GM19395 (cell line): ENCODE results near the gene ADAM8.
"Not testable (repeated sequence)": the region's sequence is repeated elsewhere in the genome, so short reads cannot be mapped to it uniquely, and the experiment has no call there.

ENCODE experiments used
- ATAC-seq: cut with Tn5 transposase; IDR thresholded peaks from one replicate; pipeline ENCODE4 v1.9.1; 2021; ENCODE audit warnings: mild to moderate bottlenecking, moderate library complexity; ENCODE audit not compliant: unreplicated experiment

Gene ADAM8

DNA sequence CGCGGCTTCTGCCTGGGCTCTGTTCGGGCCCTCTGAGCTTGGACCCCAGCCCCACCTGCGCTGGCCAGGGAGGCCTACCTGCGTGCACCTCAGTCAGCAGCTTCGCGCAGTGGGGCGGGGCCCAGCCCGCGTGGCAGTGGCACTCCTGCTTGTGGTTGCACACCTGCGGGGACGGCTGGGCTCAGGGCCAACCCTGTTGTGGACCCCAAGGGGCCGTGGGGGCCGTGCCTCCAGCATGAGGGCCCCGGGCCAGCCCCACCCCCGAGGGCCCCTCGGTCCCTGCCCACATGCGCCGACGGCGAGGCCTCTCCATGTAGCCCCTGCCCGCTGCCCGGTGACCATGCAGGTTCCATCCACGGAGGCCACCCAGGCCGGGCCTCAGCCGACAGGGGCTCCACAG, 7.3 kb downstream of the ADAM8 start:
- no peak for ATAC-seq

DNA sequence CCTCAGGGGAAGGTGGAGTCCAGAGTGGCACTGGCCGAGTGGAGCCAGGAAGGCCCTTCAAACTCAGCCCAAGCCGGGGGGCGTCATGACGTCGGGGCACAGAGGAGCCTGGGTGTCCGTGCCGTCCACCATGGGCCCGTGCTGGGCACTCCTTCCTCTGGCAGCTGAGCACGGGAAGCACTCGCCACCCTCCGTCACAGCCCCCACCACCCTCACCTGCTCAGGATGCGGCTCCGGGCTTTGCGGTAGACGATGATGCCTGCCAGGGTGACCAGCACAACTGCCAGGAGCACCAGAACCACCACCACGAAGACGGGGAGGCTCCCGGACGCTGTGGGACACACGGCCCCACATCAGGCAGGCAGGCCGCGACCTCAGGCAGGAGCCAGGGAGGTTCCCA, 8.1 kb downstream of the ADAM8 start:
- ATAC-seq, result no peak

DNA sequence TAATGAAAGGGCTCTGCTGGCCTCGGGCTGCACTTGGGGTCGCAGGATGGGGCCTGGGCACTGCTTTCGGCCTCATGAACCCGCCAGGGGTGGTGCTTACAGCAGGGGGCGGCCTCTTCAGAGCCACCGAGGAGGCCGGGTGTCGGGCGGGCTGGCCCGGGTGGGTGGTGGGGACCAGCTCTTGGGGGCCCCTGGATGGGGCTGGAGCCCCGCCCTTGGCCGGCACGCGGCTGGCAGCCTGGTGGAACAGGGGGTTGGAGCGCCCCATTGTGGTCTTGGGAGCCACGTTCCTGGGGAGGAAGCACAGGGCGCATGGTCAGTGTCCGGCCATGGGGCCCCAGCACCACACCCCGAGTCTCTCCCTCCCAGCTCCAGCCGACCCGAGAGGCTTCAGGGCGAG, 8.8 kb downstream of the ADAM8 start:
- ATAC-seq, result no peak

DNA sequence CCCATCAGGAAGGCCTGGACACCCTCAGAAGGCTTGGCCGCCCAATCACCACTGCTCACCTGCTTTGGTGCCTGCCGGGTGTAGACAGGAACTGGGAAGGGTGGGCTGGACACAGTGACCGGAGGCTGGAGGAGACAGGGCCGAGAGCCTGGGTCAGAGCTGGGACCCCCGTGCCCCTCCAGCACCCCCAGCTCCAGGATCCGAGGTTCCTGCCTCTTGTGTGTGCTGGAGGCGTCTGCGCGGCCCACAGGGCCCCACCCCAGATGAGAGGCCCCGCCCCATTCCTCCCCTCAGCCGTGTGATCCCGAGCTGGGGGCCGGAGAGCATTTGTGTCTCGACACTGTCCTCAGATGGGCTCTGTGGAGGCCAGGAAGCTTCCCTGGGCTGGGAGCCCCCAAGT, 9.4 kb downstream of the ADAM8 start:
- no peak for ATAC-seq

DNA sequence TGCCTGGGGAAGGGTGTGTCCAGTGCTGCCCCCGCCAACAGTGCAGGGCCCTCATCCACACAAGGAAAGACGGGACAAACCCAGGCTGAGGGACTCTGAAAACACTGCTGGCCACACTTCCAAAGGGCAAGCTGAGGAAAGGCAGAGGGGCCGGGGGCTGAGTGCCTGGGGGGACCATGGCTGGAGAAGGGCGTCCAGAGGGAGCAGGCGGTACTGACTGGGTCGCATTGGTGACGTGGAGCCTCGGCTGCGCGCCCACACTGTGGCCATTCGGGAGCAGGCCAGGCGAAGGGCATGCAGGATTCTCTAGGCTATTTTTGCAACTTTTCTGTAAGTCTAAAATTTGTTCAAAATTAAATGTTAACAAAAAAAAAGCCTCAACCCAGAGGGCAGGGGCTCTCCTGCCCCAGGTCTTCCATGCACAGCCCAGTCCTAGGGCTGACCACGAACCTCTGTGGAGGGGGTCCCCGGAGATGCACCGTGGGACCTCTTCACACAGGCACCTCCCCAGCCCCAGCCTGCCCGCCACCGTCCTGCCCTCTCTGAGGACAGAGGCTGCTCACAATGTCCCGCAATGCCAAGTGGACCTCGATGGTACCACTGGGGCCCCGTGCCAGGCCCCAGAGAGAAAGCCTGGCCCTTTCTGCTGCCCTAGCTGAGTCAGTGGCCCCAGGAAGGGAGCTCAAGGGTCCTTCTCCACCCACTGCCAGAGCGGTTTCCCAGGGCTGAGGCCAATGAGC, 10.4 kb downstream of the ADAM8 start:
- no peak for ATAC-seq

DNA sequence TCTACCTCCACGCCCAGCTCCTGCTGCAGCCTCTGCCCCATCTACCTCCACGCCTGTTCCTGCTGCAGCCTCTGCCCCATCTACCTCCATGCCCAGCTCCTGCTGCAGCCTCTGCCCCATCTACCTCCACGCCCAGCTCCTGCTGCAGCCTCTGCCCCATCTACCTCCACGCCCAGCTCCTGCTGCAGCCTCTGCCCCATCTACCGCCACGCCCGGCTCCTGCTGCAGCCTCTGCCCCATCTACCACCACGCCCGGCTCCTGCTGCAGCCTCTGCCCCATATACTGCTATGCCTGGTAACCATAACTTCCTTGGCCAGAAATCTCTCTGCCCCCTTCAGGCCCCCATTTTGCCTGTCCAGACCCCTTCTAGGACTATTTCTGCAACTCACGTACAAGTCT, 11.6 kb downstream of the ADAM8 start:
- not testable (repeated sequence) for ATAC-seq

DNA sequence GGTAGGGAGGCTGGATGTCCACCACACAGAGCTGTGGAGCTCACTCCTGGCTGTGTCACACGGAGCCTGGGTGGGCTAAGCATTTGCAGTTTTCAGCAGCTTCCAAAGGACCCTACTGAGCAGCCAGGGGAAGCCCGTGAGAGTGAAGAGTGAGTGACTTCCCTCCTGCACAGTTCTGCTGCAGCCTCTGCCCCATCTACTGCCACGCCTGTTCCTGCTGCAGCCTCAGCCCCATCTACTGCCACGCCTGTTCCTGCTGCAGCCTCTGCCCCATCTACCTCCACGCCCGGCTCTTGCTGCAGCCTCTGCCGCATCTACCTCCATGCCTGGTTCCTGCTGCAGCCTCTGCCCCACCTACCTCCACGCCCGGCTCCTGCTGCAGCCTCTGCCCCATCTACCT, 12.2 kb downstream of the ADAM8 start:
- ATAC-seq, result no peak

DNA sequence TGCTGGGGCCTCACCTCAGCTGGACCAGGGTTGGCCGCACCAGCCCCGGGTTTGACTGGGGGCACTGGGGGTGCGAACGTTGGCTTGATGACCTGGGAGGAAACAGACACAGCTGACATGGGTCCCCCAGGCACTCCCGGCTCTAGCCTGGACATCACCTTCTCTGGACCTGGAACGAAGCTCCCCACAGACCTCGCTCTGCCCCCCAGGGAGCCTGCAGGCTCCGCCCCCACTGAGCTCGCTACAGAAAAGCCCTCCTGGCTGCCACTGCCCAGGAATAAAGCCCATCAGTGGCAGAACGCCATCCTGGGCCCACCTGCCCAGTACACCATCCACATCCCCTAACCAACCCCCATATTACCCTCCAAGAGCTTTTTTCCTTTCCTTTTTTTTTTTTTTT, 13.0 kb downstream of the ADAM8 start:
- no peak for ATAC-seq

DNA sequence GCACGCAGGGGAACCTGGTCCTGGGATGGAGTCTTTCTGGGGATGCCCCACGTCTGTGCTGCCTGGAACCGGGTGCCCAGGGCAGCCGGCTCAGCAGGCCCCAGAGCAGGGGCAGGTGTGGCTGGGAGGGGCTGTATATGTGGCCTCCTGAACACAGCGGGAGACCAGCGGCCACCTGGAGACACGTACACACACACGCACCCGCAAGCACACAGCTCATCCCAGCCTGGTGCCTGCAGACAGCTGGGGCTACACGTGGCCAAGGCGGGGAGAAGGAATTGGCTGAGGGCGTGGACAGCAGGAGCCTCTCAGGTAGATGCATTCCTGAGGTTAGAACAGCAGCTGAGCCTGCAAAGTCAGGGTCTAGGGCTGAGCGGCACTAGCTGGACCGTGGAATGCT, 14.0 kb downstream of the ADAM8 start:
- ATAC-seq, result no peak

DNA sequence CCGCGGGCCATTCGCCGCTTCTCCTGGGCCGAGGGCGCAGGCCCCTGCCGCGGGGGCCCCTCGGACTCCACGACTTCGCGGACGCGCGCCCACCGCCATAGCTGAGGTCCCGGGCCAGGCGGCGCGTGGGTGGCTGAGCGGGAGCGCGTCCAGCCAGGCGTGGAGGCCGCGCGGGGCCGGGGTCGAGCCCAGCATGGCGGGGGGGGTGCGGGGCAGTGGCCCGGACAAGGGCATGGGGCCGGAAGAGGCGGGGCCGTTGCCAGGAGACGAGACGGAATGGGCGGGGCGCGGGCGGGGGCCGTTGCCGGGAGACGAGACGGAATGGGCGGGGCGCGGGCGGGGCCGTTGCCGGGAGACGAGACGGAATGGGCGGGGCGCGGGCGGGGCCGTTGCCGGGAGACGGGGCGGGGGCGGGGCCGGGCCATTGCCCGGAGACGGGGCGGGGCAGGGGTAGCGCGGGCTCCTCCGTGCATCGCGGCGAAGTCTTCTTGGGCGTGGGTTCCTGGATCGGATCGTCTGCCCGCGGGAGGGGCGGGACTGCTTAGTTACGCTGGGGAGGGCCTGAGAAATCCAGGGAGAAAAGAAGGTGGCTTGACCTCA, 14.8 kb downstream of the ADAM8 start:
- ATAC-seq, result peak; percentile 62

DNA sequence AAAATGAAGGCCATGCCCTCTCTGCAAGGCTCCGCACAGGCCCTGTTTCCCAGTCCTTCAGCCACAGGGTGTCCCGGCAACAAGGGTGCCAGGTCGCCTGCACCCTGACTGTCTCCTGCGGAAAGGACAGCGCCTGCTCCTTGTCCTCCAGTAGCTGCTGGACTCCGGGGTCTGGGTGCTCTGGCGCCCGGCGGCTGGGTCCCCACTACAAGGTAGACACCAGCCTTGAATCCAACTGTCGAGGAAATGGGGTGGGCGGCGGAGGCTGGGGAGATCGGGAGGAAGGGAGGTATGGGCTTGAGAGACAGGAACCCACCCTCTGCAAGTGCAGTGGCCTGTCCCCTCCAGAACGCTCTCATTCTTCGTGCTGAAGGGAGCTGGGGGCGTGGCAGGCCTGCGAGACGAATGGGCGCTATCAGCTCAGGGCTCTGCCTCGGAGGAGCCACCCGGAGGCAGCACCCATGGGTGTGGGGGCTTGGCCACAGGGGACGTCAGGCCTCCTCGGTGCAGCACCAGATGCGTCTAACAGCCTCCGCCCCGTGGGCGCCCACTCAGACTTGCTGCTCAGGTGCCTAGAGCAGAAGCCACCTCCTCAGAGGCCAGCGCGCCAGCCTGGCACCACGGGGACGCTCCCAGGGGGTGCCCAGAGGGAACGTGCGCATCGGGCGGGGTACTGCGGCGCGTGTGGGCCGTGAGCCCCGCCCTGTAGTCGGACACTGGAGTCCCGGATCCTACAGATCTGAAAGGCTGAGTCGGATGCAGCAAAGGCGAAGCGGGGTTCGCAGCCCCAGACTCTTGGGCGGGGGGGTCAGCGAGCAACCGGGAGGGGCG, 15.6 kb downstream of the ADAM8 start:
- ATAC-seq, result peak; percentile 47

DNA sequence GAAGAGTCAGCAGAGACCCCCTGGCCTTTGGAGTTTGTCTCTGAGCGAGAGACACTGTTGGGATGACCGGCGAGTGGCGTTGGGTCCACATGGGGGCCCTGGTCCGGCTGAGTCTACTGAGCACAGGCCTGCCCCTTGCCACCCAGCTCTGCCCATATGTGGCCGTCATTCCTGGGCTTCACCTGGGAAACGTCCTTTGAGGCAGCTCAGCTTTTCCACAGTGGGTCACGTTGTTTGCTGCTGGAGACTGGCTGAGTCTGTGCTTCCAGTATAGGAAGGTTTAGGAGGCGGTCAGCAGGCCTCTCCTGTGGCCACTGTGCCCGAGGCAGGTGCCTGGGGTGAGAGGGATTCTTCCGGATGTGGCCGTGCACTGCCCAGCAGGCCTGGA, 17.1 kb downstream of the ADAM8 start:
- no peak for ATAC-seq

DNA sequence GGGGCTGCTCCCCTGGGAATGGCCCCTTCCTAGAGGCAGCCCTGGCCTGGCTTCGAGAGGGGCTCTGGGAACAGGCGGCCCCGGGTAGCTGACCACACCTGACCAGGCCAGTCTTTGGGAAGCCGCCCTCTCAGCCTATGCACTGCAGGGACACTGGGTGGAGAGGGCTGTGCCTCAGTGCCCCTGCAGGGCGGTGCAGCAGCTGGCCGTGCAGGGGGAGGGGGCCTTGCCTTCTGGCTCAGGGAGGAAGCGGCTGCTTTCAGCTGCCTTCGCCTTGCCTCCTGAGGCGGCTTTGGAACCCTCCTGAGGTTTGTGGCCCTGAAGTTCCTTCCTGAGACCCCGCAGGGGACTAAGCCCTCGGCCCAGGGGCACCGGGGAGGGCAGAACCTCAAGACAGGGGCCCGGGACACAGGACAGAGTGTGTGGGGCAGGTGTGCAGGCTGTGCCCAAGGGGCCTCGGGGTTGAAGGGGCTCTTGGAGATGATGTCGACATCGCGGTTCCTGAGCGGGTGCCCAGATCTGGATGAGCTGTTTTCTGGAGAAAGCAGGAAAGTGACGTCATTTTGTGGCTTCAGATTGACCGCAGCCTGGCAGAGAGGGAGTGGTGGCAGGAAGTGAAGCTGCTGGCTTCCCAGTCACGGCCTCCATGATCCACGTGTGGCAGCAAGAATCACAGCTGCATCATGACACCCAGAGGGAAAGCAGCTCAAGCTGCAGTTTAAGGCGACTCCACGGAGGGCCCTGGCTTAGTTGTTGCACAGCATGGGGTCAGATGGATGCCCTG, 17.7 kb downstream of the ADAM8 start:
- no peak for ATAC-seq

DNA sequence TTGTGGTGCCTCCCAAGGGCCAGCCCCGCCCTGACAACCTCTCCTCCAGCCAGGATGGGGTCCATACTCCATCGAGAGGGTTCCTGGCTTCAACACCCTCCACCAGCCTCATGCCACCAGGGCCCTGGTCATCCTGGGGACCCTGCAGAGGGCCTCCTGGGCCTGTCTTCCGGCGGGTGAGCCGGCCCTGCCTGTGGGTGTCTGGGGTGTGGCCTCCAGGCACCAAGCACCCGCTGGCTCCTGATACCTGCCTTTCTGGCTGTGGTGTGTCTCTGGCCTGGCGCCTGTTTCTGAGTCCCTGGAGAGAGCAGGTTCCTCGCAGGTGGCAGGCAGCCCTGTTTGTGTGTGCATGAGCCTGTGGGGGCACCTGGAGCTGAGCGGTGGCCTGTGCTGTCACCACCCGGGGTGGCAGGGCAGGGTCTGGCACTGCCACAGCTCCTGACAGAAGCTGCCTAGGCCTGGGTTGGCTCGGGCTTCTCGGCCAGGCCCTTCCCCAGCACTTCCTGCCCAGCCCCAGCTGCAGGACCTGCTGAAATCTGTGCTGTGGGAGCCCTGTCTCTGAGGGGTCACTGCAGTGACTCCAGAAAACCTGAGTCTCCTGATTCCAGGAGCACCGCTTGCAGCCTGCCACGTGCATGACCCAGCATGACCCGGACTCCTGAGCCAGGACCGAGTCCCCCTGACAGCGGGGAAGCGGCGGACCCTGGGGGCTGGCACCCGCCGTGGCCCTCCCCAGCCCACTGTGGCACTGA, 18.4 kb downstream of the ADAM8 start:
- ATAC-seq, result no peak

DNA sequence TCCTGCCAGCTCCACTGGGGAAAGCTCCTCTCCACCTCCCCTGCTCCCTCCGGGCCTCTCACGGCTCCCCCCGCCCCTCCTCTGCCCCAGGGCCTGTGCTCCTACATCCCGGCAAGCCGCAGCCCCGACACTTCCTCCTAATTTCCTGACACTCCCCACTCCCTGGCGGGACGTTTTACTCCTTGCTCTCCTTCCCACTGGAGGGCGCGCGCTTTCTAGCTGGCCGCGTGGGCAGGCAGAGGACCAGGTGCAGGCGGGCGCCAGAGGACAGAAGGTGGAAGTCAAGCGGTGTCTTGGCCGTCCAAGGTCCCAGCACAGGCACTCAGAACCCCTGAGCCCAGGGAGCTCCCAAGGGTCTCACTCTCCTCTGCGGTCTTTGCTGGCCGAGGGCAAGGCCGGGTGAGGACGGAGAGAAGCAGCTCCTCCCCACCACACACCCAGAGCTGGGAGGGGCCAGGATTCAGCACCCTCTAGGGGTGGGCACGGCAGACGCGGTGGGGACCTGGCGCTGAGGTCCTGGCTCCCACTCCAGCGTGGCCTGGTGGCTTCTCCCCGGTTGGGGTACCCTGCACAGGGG, 19.1 kb downstream of the ADAM8 start:
- no peak for ATAC-seq

DNA sequence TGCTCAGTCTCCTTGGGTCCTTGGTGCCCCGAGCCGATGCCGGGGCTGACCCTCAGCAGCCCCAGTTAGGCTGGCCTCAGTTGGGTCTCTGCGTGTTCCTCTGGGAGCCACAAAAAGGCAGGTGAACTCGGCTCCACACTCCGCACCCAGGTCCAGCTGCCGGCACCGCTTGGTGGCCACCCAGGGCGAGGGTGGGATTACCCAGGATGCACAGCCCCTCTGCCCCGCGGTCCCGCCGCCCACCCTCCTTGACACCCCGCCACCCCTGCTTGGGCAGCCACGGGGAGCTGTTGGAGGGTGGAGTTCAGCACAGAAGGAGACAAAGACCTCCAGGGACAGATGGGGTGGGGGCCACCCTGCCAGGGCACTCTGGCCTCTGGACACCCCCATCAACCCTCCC, 21.3 kb downstream of the ADAM8 start:
- ATAC-seq, result no peak

DNA sequence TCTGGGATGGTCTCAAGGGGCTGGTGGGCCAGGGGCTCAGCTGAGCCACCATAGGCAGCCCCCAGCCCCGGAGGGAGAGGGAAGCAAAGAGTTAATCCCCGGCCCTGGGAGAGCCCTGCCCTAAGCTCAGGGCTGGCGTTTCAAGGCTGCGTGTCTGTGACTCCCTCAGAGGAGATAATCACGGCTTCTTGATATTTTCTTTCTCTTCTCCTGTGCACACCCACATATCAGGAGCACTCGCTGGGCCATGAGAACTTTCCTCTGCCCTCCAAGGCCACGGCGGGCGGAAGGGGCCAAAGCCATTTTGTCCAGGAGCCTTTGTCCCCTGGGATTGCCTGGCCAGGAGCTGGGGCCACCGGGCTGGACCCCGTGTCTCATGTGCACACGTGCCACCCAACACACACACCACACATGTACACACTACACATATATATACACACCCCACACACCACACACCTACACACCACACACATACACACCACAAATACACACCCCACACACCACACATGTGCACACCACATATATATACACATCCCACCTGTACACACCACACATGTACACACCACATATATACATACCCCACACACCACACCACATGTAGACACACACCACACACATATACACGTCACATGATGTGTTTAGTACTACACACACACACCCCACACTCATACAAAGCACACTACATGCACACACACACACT, 22.1 kb downstream of the ADAM8 start:
- ATAC-seq, result no peak

DNA sequence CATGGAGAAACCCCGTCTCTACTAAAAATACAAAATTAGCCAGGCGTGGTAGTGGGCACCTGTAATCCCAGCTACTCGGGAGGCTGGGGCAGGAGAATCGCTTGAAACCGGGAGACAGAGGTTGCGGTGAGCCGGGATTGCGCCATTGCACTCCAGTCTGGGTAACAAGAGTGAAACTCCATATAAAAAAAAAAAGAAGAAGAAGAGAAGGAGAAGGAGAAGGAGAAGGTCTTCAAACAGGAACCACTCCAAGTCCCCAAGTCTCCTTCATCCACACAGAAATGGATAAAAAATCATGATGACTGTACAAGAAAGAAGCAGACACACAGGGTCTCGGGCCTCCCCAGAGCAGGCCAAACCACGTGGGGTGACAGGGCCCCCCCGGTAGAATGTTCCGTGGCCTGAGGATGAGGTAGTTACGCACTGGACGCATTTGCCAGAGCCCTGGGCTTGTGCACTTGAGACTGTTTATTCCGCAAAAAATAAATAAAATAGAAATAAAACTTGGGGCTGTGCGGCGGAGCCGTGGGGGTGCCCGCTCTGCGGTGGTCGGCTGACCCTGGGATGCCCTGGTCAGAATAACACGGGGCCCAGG, 23.2 kb downstream of the ADAM8 start:
- ATAC-seq, result no peak

DNA sequence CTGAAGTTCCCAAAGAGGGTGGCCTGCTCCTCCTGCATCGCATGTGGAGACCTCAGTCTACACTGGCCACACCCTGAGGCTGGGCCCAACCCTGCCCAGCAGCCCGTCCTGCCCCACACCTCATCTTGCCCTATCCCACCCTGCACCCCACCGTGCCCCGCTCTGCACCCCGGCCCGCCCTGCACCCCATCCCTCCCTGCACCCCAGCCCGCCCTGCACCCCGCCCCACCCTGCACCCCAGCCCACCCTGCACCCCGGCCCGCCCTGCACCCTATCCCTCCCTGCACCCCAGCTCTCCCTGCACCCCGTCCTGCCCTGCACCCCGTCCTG, 24.5 kb downstream of the ADAM8 start:
- ATAC-seq, result no peak
